ENCODE measurements around the gene PLK5. TPM values are rescaled to one million over a fixed set of nuclear protein-coding genes. Genes with fewer than 3 reads are reported as not detected.

The PLK5 gene
- total and polyA plus RNA-seq, 2 of the 4 experiments (the other 2 are of a cell fraction), result not detected

DNA sequence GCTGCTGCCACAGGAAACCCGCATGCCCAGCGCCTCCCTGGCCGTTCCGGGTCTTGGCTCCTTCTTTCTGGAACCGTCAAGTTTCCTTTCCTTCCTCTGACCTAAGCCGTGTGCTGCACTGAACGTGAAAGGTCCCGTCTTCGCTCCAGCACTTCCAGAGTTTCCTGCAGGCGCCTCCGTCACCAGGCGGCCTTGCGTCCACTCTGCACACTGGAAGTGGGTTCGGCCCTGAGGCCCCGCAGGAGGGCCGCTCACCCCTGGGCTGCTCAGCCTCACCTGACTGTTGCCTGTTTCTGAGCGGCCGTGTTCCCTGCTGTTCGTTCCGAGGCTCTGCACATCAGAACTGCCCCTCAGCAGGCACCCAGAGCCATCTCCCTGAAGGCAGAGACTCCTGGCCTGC is 56.5 kb downstream of the PLK5 start:
- WGBS, 2 experiments (ENCODE audit: extremely low coverage in 2 of 2, insufficient read length in 1 of 2), result 98% methylated on average over 8 of the region's 20 CpGs; no CpG with 5 or more reads in 1 of the 2 experiments
- no TSS peak for BruUV-seq (replicated peaks)
- CTCF ChIA-PET, result no interaction called here
- Histone ChIP-seq H3K14ac (replicated peaks; ENCODE audit: low read depth, low read length) (no peak overlapping the region), H3K27me3 (ENCODE audit: control insufficient read depth, insufficient read depth, low read length) (no peaks in the 10 kb centered on the region), H2AK5ac (ENCODE audit: low read depth, low read length) (no peak overlapping the region), H3K4me1 (ENCODE audit: control insufficient read depth, insufficient read depth, low read length) (no peaks in the 10 kb centered on the region), H3K79me1 (ENCODE audit: low read depth in 1 of 2, low read length in 2 of 2) (peaks cover 7 to 28% of the 10 kb centered on the region in 2 experiments), H3K9ac (ENCODE audit: low read depth, low read length) (no peak overlapping the region), H2BK120ac (ENCODE audit: low read depth, low read length) (no peak overlapping the region), H2AK9ac (replicated peaks; ENCODE audit: low read depth, low read length, poor library complexity) (no peak overlapping the region), H4K8ac (ENCODE audit: low read depth in 2 of 2, low read length in 2 of 2) (no peak overlapping the region), H3K4me3 (ENCODE audit: insufficient read depth, low read depth, low read length) (no peak overlapping the region), H3K18ac (ENCODE audit: low read depth, low read length) (no peak overlapping the region), H2BK15ac (ENCODE audit: low read depth, low read length) (no peak overlapping the region), H3K9me3 (ENCODE audit: control insufficient read depth, insufficient read depth, low read length) (no peaks in the 10 kb centered on the region), H3K9me1 (ENCODE audit: insufficient read depth, low read length) (0 out of 2 replicates have a peak, but pooled peaks cover under 1% of the 10 kb centered on the region), H3K56ac (ENCODE audit: extremely low read depth, insufficient read depth, low read length) (no peak overlapping the region), H3K27ac (ENCODE audit: insufficient read depth, low read length) (no peak overlapping the region), H2BK20ac (ENCODE audit: low read depth, low read length) (no peak overlapping the region), H2BK5ac (ENCODE audit: low read depth, low read length, poor library complexity, severe bottlenecking) (no peak overlapping the region), H3K36me3 (ENCODE audit: control insufficient read depth, insufficient read depth, low read length) (peaks cover 55% of the 10 kb centered on the region), H4K5ac (ENCODE audit: low read depth, low read length) (no peak overlapping the region), H2AFZ (replicated peaks; ENCODE audit: low read length, poor library complexity) (no peak overlapping the region), H3K4ac (ENCODE audit: low read depth, low read length) (no peak overlapping the region), H3K4me2 (ENCODE audit: low read depth, low read length) (no peak overlapping the region), H3K23ac (ENCODE audit: low read depth, low read length) (no peak overlapping the region), H4K20me1 (ENCODE audit: insufficient read depth, low read length) (peaks cover 6% of the 10 kb centered on the region), H4K91ac (ENCODE audit: insufficient read depth, low read depth, low read length) (no peak overlapping the region)
- TF ChIP-seq NFE2L2 (IDR thresholded peaks at IDR 0.05; ENCODE audit: low read depth, low read length) (no peak), MAZ (IDR thresholded peaks at IDR 0.05; ENCODE audit: borderline replicate concordance, low read depth, low read length) (no peak), RFX5 (IDR thresholded peaks at IDR 0.05; ENCODE audit: low read depth, low read length) (no peak), FOS (IDR thresholded peaks at IDR 0.05; ENCODE audit: low read depth, low read length) (no peak), POLR2A (IDR thresholded peaks at IDR 0.05; ENCODE audit: low read depth, low read length) (no peak), BHLHE40 (IDR thresholded peaks at IDR 0.05; ENCODE audit: low read depth, low read length) (no peak), RCOR1 (IDR thresholded peaks at IDR 0.05; ENCODE audit: insufficient replicate concordance, low read length) (no peak), MAFK (IDR thresholded peaks at IDR 0.05; ENCODE audit: low read depth, low read length) (no peak), SMC3 (IDR thresholded peaks at IDR 0.05; ENCODE audit: low read depth, low read length) (no peak), CHD1 (IDR thresholded peaks at IDR 0.05; ENCODE audit: low read depth, low read length) (no peak), RAD21 (IDR thresholded peaks at IDR 0.05; ENCODE audit: low read length) (no peak)
- TF ChIP-seq, protein P1, sequence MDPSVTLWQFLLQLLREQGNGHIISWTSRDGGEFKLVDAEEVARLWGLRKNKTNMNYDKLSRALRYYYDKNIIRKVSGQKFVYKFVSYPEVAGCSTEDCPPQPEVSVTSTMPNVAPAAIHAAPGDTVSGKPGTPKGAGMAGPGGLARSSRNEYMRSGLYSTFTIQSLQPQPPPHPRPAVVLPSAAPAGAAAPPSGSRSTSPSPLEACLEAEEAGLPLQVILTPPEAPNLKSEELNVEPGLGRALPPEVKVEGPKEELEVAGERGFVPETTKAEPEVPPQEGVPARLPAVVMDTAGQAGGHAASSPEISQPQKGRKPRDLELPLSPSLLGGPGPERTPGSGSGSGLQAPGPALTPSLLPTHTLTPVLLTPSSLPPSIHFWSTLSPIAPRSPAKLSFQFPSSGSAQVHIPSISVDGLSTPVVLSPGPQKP (IDR thresholded peaks at IDR 0.05; ENCODE audit: borderline replicate concordance, low read depth, low read length), result no peak
- TF ChIP-seq, protein P2, sequence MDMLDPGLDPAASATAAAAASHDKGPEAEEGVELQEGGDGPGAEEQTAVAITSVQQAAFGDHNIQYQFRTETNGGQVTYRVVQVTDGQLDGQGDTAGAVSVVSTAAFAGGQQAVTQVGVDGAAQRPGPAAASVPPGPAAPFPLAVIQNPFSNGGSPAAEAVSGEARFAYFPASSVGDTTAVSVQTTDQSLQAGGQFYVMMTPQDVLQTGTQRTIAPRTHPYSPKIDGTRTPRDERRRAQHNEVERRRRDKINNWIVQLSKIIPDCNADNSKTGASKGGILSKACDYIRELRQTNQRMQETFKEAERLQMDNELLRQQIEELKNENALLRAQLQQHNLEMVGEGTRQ (IDR thresholded peaks at IDR 0.05; ENCODE audit: low read depth, low read length), result no peak
- TF ChIP-seq, protein P3, sequence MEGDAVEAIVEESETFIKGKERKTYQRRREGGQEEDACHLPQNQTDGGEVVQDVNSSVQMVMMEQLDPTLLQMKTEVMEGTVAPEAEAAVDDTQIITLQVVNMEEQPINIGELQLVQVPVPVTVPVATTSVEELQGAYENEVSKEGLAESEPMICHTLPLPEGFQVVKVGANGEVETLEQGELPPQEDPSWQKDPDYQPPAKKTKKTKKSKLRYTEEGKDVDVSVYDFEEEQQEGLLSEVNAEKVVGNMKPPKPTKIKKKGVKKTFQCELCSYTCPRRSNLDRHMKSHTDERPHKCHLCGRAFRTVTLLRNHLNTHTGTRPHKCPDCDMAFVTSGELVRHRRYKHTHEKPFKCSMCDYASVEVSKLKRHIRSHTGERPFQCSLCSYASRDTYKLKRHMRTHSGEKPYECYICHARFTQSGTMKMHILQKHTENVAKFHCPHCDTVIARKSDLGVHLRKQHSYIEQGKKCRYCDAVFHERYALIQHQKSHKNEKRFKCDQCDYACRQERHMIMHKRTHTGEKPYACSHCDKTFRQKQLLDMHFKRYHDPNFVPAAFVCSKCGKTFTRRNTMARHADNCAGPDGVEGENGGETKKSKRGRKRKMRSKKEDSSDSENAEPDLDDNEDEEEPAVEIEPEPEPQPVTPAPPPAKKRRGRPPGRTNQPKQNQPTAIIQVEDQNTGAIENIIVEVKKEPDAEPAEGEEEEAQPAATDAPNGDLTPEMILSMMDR (conservative IDR thresholded peaks at IDR 0.05; ENCODE audit: low read depth, low read length), result no peak
- intact Hi-C loops (cut with micrococcal nuclease) (no loop called here), dilution Hi-C loops (cut with HindIII; ENCODE audit: low sequenced_read_pairs, unreplicated experiment) (no loop called here), in situ Hi-C loops (cut with MboI; ENCODE audit: low sequenced_read_pairs) (no loop called here)
- POLR2A ChIA-PET (ENCODE audit: unreplicated experiment), result no interaction called here
- ATAC-seq (ENCODE audit: low read depth) (no peak), DNase-seq (no peak)

Measured in IMR-90 (cell line).